ENCODE data around the gene TBC1D21.

- TF ChIP-seq CTCF (IDR thresholded peaks at IDR 0.05), result no peak
- TF ChIP-seq POLR2A (IDR thresholded peaks at IDR 0.05), result no peak
Observed at GRCh38 chr15:73934281-73934680, 60.9 kb downstream of the TBC1D21 start.
